CD4-positive, alpha-beta T cell treated with Interleukin-10 for 1 hour (primary cell): ENCODE results near the gene ESPNL.

ENCODE experiments used
- DNase-seq: peaks from one replicate; pipeline ENCODE4 v3.0.0-alpha.2; 2020

ESPNL gene

DNA sequence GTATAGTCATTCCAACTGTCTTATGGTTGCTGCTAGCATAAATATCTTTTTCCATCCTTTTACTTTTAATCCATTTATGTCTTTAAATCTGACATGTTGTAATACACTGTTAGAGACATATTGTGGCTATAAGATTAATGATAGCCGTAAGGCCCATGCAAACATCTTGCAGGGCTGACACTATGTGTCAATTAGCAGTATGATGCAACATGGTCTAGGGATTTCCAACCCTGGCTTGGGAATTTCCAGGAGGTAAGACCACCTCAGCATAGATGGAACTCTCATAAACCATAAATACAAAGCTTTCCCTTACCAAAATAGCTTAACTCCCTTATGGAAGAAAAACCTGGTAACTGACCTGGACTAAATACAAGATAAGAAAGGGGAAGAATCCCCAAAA lies 22.8 kb upstream of the ESPNL start:
- no peak for DNase-seq

DNA sequence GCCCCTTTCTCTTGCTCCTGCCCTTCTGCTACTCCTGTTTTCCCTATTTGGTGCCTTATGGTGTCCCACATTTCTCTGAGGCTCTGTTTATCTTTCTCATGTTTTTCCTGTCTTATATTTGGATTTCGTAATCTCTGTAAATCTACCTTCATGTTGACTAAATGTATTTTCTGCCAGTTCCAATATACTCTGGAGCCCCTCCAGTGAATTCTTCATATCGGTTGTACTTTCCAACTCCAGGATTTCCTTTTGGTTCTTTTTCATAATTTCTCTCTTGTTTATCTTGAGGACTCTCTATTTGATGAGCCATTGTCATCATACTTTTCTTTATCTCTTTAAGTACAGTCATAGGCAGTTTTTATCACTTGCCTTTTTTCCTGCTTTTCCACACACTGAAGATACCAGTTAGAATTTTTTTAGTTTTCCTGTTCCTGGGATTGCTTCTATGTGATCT lies 20.2 kb upstream of the ESPNL start:
- no peak for DNase-seq

DNA sequence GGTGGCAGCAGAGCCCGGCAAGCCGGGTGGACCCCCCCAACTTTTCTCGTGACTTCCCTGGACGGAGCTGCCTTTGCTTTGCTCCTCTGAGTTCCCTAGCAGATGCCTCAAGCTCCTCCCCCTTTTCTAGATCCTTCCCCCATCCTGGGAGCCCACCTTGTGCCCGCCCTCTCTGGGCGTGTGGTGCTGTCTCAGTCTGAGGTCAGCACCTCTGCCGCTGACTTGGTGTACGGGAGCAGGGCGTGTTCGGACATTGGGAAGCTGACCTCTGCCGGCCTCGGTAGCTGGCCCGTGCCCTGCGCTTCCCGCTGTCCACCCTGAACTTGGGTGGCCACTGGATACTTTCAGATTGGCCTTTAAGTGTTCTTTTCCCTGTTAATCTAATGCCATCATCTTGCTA lies 19.6 kb upstream of the ESPNL start:
- DNase-seq: no peak

- no peak for DNase-seq
Observed at GRCh38 chr2:238081150-238081549, 19.0 kb upstream of the ESPNL start.

DNA sequence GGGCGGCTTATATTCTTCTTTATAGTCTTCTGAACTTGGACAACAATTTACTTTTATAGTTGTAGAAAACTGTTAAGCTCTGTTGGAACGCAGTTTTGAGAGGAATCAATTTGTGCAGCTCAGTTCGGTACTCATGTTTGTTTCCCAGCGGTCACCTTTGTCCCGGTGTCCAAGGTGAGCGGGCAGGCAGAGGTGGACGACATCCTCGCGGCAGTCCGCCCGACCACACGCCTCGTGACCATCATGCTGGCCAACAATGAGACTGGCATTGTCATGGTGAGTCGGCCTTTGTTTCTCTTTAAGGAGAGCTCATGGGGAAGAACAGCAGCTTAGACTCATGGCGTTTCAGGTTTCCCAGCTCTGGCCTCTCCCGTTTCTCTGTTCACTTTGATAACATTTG lies 18.6 kb upstream of the ESPNL start:
- no peak for DNase-seq

- no peak for DNase-seq
Observed at GRCh38 chr2:238082151-238082550, 18.0 kb upstream of the ESPNL start.

- no peak for DNase-seq
Observed at GRCh38 chr2:238082827-238083226, 17.3 kb upstream of the ESPNL start.

DNA sequence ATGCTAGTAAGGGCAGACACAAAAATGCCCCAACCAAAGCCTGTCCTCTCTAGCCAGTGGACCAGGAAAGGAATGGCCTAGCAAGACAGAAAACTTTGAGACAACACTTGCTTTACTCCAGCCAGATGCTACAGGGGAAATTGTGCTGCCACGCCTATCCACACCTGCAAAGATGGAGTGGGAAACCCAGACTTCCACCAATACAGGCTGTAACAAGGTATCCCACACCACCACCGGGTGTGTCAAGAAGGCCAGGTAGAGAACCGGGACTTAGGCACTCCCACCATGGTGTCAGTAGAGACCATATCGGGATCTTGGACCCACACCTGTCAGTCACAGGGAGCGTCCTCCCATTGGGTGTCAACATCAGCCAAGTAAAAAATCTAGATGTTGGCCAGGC lies 16.2 kb upstream of the ESPNL start:
- DNase-seq: no peak

DNA sequence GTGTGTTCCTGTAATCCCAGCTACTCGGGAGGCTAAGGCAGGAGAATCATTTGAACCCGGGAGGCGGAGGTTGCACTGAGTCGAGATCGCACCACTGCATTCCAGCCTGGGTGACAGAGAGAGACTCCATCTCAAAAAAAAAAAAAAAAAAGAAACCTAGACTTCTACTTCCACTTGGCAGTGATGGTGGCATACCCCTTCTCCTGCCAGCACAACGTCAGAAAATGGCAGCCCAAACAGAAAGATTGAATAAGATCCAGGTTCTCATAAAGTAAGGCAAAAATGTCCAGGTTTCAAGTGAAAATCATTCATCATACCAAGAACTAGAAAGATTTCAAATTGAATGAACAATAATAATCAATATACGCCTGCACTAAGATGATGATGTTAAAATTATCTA lies 15.4 kb upstream of the ESPNL start:
- DNase-seq: no peak

DNA sequence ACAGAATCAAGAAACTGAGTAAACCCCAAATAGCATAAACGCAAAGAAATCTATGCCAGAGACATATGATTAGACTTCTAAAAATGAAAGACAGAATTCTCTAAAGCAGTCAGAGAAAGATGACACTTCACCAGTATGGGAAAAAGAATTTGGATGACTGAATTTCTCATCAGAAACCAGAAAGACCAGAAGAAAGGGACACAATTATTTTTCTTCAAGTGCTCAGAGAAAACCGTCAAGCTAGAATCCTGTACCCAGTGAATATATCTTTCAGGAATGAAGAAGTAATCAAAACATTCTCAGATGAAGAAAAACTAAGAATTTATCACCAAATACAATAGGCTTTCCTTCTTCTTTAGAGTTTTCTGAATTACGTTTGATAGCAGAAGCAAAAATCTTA lies 14.2 kb upstream of the ESPNL start:
- DNase-seq: no peak

- DNase-seq: no peak
Observed at GRCh38 chr2:238087211-238087610, 12.9 kb upstream of the ESPNL start.

DNA sequence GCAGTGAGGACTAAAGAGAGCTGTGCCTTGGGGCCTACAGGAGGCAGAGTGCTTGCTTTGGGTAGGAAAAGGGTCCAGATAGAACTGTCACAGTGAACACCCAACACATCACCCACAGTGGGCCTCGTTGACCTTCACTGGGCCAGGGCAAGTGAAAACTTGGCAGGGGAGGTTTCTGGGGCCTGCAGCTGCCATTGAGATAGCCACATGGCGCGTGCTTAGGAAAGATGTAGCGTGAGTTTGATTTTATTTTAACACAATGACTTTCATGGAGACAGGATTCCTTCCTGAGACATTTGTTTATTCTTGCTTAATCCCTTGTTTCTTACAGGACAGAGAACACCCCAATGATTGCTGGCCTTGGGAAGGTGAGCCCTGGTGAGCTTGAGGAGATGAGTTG lies 9.3 kb upstream of the ESPNL start:
- DNase-seq: no peak

- no peak for DNase-seq
Observed at GRCh38 chr2:238091436-238092060, 8.6 kb upstream of the ESPNL start.

- DNase-seq: no peak
Observed at GRCh38 chr2:238092486-238093035, 7.6 kb upstream of the ESPNL start.

DNA sequence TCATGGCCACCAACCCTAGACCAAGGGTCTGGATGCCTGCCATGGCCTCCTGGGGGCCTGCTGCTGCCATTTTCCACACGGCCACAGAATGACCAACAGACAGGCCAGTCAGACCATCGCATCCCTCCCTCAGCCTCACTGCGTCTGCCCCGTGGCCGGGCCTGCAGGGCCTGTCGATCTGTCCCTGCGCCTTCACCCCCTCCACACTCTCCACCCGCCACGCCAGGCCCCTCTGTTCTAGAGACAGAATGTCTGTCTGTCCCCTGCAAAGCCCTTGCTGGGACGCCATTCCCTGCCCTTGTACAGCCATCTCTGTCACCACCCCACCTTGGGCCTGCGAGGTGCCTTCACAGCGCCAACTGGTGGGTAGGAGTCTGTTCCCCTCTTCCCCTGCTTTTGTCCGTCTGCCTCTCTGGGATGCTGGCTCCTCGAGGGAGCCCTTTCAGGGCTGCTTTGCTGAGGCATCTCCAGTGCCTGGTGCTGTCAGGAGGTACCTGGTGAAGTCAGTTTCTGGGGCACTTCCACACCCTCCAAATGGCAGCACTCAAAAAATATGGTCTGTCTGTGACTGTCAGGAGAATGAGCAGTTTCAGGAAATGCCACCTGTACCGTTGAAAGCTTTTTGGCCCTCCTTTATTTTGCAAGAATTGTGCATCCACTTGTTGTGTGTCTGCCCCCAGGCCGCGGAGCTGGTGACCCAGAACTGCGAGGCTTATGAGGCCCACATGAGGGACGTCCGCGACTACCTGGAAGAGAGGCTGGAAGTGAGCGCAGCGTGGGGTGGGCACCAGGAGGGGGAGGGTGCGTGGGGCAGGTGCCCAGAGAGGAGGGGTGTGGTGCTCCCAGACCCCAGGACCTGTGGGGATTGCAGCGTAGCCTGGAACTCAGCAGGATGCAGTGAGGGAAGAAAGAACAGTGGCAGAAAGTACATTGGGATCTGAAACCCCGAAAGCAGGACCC lies 6.7 kb upstream of the ESPNL start:
- DNase-seq: no peak

DNA sequence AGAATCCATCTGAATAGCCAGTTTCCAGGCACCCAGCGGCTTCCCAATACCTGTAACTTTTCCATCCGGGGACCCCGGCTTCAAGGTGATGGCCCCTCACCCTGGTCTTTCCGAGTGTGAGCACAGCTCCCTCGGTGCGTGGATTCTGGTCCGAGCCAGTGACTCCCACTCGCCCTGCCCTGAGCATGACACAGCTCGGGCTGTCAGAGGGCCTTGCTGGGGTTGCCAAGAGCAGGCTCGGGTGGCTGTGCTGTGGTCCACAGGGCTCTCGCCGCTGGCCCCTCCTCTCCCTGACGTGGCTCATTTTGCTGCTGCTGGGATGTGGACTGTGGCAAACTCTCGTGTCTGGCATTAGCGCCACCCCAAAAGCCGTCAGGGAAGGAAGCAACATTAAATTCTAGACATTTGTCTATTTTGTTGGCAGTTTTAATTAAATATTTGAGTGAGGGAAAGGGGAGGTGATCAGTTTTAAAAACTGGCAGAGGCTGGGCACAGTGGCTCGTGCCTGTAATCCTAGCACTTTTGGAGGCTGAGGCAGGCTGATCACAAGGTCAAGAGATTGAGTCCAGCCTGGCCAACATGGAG lies 5.6 kb upstream of the ESPNL start:
- no peak for DNase-seq

GRCh38 chr2:238095143-238095542 lies 5.0 kb upstream of the ESPNL start:
- no peak for DNase-seq

GRCh38 chr2:238096311-238097011 lies 3.7 kb upstream of the ESPNL start:
- DNase-seq: no peak

- no peak for DNase-seq
Observed at GRCh38 chr2:238097201-238097987, 2.7 kb upstream of the ESPNL start.

DNA sequence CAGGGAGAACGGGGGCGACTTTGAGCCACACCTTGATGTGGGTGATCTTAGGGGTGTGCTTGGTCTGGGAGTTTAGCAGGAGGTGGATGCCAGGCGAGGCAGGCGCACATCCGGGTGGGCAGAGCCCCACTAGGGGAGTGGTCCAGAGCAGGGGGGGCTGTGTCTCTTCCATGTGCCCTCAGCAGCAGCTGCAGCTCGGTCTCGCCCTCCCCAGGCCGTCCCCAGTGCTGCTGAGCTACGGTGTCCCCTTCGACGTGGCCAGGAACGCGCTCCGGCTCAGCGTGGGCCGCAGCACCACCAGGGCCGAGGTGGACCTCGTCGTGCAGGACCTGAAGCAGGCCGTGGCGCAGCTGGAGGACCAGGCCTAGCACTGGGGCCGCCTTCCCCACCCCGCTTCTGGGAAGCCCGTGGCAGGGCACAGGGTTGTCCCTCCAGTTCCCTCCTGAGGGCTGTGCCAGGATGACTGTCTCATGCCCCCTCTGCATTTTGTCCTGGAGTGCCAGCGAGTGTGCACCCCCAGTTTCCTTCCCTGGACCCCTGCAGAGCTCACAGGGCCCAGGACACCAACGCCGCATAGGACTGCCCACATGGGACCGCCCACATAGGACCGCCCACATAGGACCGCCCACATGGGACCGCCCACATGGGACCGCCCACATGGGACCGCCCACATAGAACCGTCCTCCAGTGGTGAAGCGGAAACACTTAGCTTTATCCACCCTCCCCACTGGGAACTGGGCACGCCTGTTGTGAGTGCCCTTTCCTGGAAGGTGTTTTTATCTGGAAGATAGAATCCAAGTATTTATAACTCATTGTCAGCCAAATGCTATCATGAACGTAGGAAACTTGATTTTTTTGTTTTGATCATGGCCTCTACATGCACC lies 1.9 kb upstream of the ESPNL start:
- peak; percentile 32 for DNase-seq
